Esophagus squamous epithelium (tissue), 5 donors: ENCODE measurements around the gene FNDC8. TPM values are rescaled to one million over a fixed set of nuclear protein-coding genes. Genes with fewer than 3 reads are reported as not detected.
"Not testable (repeated sequence)": the region's sequence is repeated elsewhere in the genome, so short reads cannot be mapped to it uniquely, and the experiment has no call there.

ENCODE experiments used
- DNase-seq: peaks from one replicate; lab custom pipeline; 2025; lab: John Stamatoyannopoulos, UW
- H3K27ac ChIP-seq, 4 donors: fragments of 200-600 bp; sonication (generic); one replicate each; pipeline ENCODE4 v1.5.1; 2016 to 2019; ENCODE audit warnings: mild to moderate bottlenecking in 1 of 4
- H3K27me3 ChIP-seq, 4 donors: fragments of 200-600 bp; sonication (generic); 1 replicate in 3 of 4; 2 replicates in 1 of 4; pipeline versions ENCODE4 v1.5.1 to v1.6.0; 2017 to 2021; ENCODE audit warnings: antibody characterized with exemption in 1 of 4
- H3K36me3 ChIP-seq, 3 donors: fragments of 200-600 bp; sonication (generic); one replicate each; pipeline ENCODE4 v1.5.1; 2016 to 2019
- H3K4me1 ChIP-seq, 3 donors: fragments of 200-600 bp; sonication (generic); one replicate each; pipeline ENCODE4 v1.5.1; 2017 to 2019
- H3K4me3 ChIP-seq, 4 donors: fragments of 200-600 bp; sonication (generic); 1 replicate in 3 of 4; 2 replicates in 1 of 4; pipeline ENCODE4 v1.5.1; 2016 to 2019; ENCODE audit warnings: mild to moderate bottlenecking in 2 of 4, moderate library complexity in 1 of 4
- H3K9me3 ChIP-seq, 3 donors: fragments of 200-600 bp; sonication (generic); one replicate each; pipeline ENCODE4 v1.5.1; 2016 to 2019
- POLR2A ChIP-seq, 4 donors: fragments of 450-650 bp; IDR thresholded peaks; one replicate each; pipeline ENCODE4 v1.6.1; 2017; ENCODE audit warnings: antibody characterized with exemption in 4 of 4, mild to moderate bottlenecking in 4 of 4, moderate library complexity in 3 of 4
- WGBS, 2 donors: methylation state at CpG; one replicate each; pipeline ENCODE4 v1.1.5; 2018; 5-methylcytosine and 5-hydroxymethylcytosine counted together
- intact Hi-C: fragments of 100-400 bp; cut with DNase I; formaldehyde crosslinking; loops from one replicate; pipeline ENCODE4 v1.15.0; 2022
- total RNA-seq, 4 donors: library from RNA; depleted of rRNA; stranded (reverse); fragments of >200 nt; gene quantifications; one replicate each; pipeline ENCODE4 v1.1.0, GENCODE V29; 2016
- TF ChIP-seq, protein P1 (sequence below), 6 experiments: fragments of 450-650 bp in 4 of 6; fragments of 200-600 bp in 2 of 6; sonication (generic) in 2 of 6; IDR thresholded peaks; one replicate each; pipeline ENCODE4 v1.5.1; 2016 to 2019; ENCODE audit warnings: antibody characterized with exemption in 6 of 6, mild to moderate bottlenecking in 4 of 6, moderate library complexity in 4 of 6
- donor health status: DM: yes; HTN: yes; CAD: no.

FNDC8 gene
- total RNA-seq, 4 donors from 2014 or later: not detected

DNA sequence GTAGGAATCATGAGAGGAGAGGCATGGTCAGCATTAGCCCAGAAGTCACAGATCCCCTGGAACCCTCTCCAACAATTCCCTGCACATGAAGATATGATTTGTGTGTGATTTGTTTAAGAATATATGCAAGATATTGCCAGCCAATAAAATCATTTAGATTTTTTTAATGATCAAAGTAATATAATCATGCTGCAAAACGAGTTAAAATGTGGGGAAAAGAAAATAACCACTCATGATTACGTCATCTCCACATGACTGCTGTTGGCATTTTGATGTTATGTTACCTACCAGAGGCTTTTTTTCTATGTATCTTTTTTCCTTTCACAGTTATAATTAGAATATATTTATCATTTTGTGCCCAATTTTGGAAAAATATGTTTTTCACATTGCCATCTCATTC, 50.4 kb downstream of the FNDC8 start:
- intact Hi-C loops: loop anchor here (10.0 kb wide), 1 partner anchor 363 kb away; the partner anchor contains the start of gene SLFN12L
- no peak for TF ChIP-seq POLR2A (IDR thresholded peaks at IDR 0.05)
- TF ChIP-seq, protein P1, sequence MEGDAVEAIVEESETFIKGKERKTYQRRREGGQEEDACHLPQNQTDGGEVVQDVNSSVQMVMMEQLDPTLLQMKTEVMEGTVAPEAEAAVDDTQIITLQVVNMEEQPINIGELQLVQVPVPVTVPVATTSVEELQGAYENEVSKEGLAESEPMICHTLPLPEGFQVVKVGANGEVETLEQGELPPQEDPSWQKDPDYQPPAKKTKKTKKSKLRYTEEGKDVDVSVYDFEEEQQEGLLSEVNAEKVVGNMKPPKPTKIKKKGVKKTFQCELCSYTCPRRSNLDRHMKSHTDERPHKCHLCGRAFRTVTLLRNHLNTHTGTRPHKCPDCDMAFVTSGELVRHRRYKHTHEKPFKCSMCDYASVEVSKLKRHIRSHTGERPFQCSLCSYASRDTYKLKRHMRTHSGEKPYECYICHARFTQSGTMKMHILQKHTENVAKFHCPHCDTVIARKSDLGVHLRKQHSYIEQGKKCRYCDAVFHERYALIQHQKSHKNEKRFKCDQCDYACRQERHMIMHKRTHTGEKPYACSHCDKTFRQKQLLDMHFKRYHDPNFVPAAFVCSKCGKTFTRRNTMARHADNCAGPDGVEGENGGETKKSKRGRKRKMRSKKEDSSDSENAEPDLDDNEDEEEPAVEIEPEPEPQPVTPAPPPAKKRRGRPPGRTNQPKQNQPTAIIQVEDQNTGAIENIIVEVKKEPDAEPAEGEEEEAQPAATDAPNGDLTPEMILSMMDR (IDR thresholded peaks at IDR 0.05): no peak
- no peaks in the 10 kb centered on the region for H3K36me3 ChIP-seq
- H3K4me1 ChIP-seq: peaks cover 0 to 7% (median 0%) of the 10 kb centered on the region in 3 donors
- no peak overlapping the region for H3K27ac ChIP-seq
- WGBS, 2 donors: 27 to 34% methylated on average over 2 of the region's 2 CpGs
- H3K4me3 ChIP-seq: no peak overlapping the region
- H3K27me3 ChIP-seq: peaks cover 0 to 5% (median 0%) of the 10 kb centered on the region in 4 donors
- no peak for DNase-seq
- no peaks in the 10 kb centered on the region for H3K9me3 ChIP-seq

DNA sequence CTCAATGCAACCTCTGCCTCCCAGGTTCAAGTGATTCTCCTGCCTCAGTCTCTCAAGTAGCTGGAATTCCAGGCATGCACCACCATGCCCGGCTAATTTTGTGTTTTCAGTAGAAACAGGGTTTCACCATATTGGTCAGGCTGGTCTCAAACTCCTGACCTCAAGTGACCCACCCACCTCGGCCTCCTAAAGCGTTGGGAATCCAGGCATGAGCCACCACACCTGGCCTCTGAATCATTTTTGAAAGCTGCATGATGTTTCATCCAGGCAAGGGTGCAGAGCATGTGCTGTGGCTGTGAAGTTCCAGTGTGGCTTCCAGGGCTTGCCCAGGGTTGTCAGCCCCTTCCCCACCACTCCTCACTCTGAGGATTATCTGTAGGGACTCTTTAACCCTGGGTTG, 50.9 kb downstream of the FNDC8 start:
- H3K4me3 ChIP-seq, H3K27me3 ChIP-seq, H3K27ac ChIP-seq, H3K9me3 ChIP-seq, DNase-seq, H3K4me1 ChIP-seq, H3K36me3 ChIP-seq: not testable (repeated sequence)
- intact Hi-C loops: loop anchor here (10.0 kb wide), 1 partner anchor 362 kb away; the partner anchor contains the start of gene SLFN12L
- 66 to 73% methylated on average over 2 to 3 of the region's 3 CpGs for WGBS, 2 donors

DNA sequence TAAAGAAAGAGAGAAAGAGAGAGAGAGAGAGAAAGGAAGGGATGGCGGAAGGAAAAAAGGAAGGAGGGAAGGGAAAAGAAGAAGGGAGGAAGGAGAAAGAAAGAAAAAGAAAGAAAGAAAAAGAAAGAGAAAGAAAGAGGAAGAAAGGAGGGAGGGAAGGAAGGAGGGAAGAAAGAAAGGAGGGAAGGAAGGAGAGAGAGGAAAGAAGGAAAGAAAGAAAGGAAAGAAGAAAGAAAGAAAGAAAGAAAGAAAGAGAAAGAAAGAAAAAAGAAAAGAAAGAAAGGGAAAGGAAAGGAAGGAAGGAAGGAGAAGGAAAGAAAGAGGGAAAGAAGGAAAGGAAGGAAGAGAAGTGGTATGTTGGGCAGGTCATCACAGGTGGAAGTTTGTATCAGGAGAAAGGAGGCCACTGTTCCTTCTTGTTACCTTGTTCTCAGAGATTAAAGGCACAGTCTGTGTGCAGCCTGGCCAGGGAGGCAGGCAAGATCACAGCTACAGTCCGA, 53.5 kb downstream of the FNDC8 start:
- Histone ChIP-seq H3K36me3 (no peaks in the 10 kb centered on the region), H3K9me3 (no peaks in the 10 kb centered on the region), H3K4me3 (no peak overlapping the region), H3K27ac (no peak overlapping the region), H3K27me3 (peaks cover 0 to 4% (median 0%) of the 10 kb centered on the region in 4 donors), H3K4me1 (peaks cover 0 to 7% (median 0%) of the 10 kb centered on the region in 3 donors)
- DNase-seq: no peak
- TF ChIP-seq POLR2A (IDR thresholded peaks at IDR 0.05): no peak
- TF ChIP-seq, protein P1 (IDR thresholded peaks at IDR 0.05): no peak
- 83% methylated on average over 2 of the region's 2 CpGs; no CpG with 5 or more reads in 1 of the 2 donors for WGBS, 2 donors
- intact Hi-C loops: loop anchor here (10.0 kb wide), 1 partner anchor 360 kb away; the partner anchor contains the start of gene SLFN12L

DNA sequence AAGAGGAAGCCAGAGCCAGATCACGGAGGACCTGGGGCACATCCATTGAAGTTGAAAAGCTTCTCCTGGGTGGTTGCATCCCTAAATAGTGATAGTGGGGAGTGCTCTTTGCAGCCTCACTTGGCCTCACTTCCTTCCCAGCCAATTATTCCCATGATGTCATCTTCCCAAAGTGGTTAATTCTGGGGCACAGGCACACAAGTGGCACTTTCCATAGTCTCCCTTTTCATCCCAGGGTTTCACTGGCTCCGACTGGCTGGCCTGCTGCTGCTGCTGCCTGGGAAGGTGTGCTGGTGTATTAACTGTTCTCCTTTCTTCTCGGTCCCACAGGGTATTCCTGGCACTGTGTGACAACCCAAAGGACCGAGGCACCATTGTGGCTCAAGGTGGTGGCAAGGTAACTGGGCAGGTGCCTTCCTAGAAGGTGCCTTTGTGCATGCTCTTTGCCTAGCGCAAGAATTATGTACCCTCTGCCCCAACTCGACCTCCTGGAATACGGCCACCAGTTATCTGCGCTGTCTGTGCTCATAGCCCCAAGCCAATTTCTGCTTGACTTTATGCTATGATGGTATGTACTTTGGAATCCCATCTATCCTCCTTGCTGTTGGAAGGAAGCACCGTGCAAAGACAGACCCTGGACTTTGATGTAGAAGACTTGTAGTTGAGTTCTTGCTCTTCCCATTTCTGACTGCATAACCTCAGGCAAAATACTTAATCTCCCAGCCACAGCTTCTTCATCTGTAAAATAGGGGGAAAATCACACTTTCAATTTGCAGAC, 54.4 kb downstream of the FNDC8 start:
- no peak for DNase-seq
- WGBS, 2 donors: 70 to 75% methylated on average over 8 to 9 of the region's 9 CpGs
- Histone ChIP-seq H3K27me3 (peaks cover 0 to 1% (median 0%) of the 10 kb centered on the region in 4 donors), H3K4me1 (peaks cover 0 to 7% (median 0%) of the 10 kb centered on the region in 3 donors), H3K36me3 (no peaks in the 10 kb centered on the region), H3K9me3 (no peaks in the 10 kb centered on the region), H3K27ac (no peak overlapping the region), H3K4me3 (no peak overlapping the region)
- TF ChIP-seq POLR2A (IDR thresholded peaks at IDR 0.05): no peak
- TF ChIP-seq, protein P1 (IDR thresholded peaks at IDR 0.05): no peak
- intact Hi-C loops: loop anchor here (10.0 kb wide), 1 partner anchor 359 kb away; the partner anchor contains the start of gene SLFN12L

DNA sequence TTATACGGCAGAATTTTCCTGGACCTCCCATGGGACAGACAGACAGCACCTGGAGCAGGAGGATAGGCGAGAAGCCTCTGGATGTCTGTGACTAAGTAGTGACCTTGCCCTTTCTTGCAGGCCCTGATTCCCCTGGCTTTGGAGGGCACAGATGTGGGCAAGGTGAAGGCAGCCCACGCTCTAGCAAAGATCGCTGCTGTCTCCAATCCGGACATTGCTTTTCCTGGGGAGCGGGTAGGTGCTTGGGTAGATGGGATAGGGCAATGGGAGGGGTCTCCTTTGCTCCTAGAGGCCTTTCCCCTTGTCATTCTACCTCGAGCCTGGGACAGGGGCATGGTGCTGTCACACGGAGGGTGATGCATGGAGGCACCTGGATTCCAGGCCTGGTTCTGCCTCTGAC, 55.5 kb downstream of the FNDC8 start:
- TF ChIP-seq, protein P1 (IDR thresholded peaks at IDR 0.05): no peak
- no peak for TF ChIP-seq POLR2A (IDR thresholded peaks at IDR 0.05)
- Histone ChIP-seq H3K4me1 (peaks cover 0 to under 1% (median 0%) of the 10 kb centered on the region in 3 donors), H3K27me3 (no peaks in the 10 kb centered on the region), H3K27ac (no peak overlapping the region), H3K36me3 (no peaks in the 10 kb centered on the region), H3K4me3 (no peak overlapping the region), H3K9me3 (no peaks in the 10 kb centered on the region)
- intact Hi-C loops: loop anchor here (10.0 kb wide), 1 partner anchor 358 kb away; the partner anchor contains the start of gene SLFN12L
- DNase-seq: no peak
- WGBS, 2 donors: 73 to 89% methylated on average over 7 to 8 of the region's 8 CpGs

DNA sequence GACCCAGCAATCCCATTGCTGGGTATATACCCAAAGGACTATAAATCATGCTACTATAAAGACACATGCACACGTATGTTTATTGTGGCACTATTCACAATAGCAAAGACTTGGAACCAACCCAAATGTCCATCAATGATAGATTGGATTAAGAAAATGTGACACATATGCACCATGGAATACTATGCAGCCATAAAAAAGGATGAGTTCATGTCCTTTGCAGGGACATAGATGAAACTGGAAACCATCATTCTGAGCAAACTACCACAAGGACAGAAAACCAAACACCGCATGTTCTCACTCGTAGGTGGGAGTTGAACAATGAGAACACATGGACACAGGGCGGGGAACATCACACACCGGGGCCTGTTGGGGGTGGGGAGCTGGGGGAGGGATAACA, 58.0 kb downstream of the FNDC8 start:
- 86 to 94% methylated on average over 4 to 5 of the region's 5 CpGs for WGBS, 2 donors
- H3K9me3 ChIP-seq, H3K36me3 ChIP-seq, DNase-seq, H3K4me1 ChIP-seq, H3K4me3 ChIP-seq, H3K27ac ChIP-seq, H3K27me3 ChIP-seq: not testable (repeated sequence)
- intact Hi-C loops: loop anchor here (10.0 kb wide), 1 partner anchor 355 kb away; the partner anchor contains the start of gene SLFN12L
